Ectodermal cell (in vitro differentiated cells): ENCODE measurements around the gene VAV3.

ENCODE experiments used
- H3K27ac ChIP-seq: 2 replicates; pipeline ENCODE4 v1.7.0; 2013; ENCODE audit warnings: mild to moderate bottlenecking, low read depth, low read length; ENCODE audit not compliant: insufficient read depth, poor library complexity, severe bottlenecking
- H3K27me3 ChIP-seq: 2 replicates; pipeline ENCODE4 v1.7.0; 2013; ENCODE audit warnings: mild to moderate bottlenecking, low read length; ENCODE audit not compliant: insufficient read depth, control insufficient read depth, poor library complexity, severe bottlenecking
- H3K36me3 ChIP-seq: one replicate; pipeline ENCODE4 v1.7.0; 2013; ENCODE audit warnings: low read length; ENCODE audit not compliant: control insufficient read depth, insufficient read depth
- H3K4me1 ChIP-seq: one replicate; pipeline ENCODE4 v1.7.0; 2013; ENCODE audit warnings: low read length; ENCODE audit not compliant: control insufficient read depth, insufficient read depth
- H3K4me3 ChIP-seq: 2 replicates; pipeline ENCODE4 v1.7.0; 2013; ENCODE audit warnings: low read depth, low read length, control low read depth; ENCODE audit not compliant: insufficient read depth
- H3K9me3 ChIP-seq: 2 replicates; pipeline ENCODE4 v1.7.0; 2013; ENCODE audit warnings: mild to moderate bottlenecking, low read length, moderate library complexity; ENCODE audit not compliant: control insufficient read depth
- WGBS, 2 experiments: methylation state at CpG; one replicate each; pipeline ENCODE4 v1.1.7; 2013; ENCODE audit warnings: missing lambda C conversion rate in 2 of 2; 5-methylcytosine and 5-hydroxymethylcytosine counted together

The VAV3 gene

DNA sequence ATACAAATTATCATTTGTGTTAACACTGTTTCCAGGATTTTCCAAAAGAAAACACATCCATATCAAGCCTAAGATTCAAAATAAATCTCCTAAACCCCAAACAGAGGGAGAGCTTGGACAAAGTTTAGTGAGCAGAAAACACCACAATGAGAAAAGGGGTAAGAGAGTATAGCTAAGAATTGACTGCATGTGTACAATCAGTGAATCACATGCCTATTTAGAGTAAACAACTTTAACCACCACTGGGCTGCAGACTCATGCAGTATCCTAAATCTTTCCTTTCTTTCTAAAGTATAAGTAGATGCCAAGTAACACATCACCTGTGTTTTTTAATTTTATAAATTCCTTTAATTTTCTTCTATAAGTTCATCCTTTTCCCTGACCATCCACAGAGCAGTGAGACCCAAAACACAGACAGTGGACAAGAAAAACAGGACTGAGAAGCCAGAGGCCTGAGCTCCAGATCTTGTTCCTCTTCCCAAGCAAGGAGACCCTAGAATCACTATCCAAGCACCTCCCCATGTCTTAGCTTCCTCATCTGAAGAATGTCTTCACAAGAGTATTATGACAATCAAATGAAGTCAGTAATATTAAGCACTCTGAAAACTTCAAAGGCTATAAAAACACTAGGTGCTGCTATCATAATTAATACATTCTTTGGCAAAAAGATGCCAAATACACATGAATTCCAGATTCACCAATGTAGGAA, 93.1 kb downstream of the VAV3 start:
- H3K4me3 ChIP-seq: no peak overlapping the region
- H3K9me3 ChIP-seq: no peaks in the 10 kb centered on the region
- H3K36me3 ChIP-seq: no peaks in the 10 kb centered on the region
- H3K27ac ChIP-seq: no peak overlapping the region
- H3K4me1 ChIP-seq: peaks cover 6% of the 10 kb centered on the region
- H3K27me3 ChIP-seq: peaks cover 6% of the 10 kb centered on the region

DNA sequence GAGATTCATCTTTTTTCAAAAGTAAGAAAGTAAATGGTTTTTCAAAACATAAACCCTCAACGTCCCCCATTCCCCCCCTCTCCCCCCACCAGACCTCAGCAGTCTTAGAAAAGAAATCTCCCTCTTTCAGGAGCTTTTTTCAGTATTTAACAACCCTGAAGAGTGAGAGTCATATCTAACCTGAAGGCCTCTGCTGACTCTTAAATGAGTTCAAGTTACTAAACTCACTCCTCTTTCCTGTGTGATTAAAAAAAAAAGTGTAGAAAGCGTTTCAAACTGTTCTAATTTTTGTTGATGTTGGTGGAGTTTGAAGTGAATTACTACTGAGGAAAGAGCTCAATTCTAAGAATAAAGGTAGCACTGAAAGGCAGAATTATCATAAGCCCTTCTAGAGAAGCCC, 93.7 kb downstream of the VAV3 start:
- Histone ChIP-seq H3K9me3 (no peaks in the 10 kb centered on the region), H3K36me3 (no peaks in the 10 kb centered on the region), H3K27ac (no peak overlapping the region), H3K27me3 (peaks cover 6% of the 10 kb centered on the region), H3K4me1 (peaks cover 6% of the 10 kb centered on the region), H3K4me3 (no peak overlapping the region)
- 79 to 81% methylated on average over 2 of the region's 2 CpGs for WGBS, 2 experiments

DNA sequence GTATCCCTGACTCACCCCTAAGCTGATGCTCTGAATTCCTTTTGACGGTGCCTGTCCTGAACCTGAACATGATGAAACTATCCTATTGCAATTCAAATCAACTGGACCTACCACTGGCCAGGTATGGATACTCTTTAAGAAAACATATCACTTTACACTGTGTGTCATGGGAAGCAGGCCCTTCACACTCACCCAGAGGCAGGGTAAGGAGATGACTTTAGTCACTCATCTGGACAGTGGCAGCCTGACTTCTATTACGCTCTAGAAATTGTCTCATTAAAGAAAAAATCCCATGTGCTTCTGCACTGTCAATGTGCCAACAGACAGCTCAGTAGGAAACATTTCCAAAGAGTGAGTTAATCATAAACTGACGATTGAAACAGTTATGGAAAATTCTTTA, 94.3 kb downstream of the VAV3 start:
- Histone ChIP-seq H3K4me1 (peaks cover 6% of the 10 kb centered on the region), H3K27me3 (peaks cover 7% of the 10 kb centered on the region), H3K4me3 (no peak overlapping the region), H3K27ac (no peak overlapping the region), H3K9me3 (no peaks in the 10 kb centered on the region), H3K36me3 (no peaks in the 10 kb centered on the region)
- WGBS, 2 experiments: 93 to 95% methylated on average over 3 of the region's 3 CpGs

DNA sequence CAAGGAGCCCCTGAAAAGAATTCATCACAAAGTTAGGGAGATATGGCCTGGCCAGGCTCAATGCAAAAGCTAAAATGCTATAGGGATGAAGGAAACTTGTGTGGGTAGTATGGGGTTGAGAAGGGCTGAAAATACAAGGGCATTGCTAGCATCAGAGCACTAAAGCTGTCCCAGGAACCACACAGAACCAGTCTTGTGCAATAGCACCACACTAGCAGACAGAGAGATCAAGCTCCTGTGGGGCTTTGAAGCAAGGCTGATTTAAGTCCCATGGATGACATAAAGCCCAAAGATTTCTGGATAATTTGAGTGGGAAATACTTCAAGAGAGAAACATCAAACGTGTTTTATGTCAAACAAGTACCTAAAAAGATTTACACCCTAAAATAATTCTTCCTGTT, 97.1 kb downstream of the VAV3 start:
- Histone ChIP-seq H3K9me3 (no peaks in the 10 kb centered on the region), H3K4me1 (peaks cover 6% of the 10 kb centered on the region), H3K36me3 (no peaks in the 10 kb centered on the region), H3K27me3 (peaks cover 16% of the 10 kb centered on the region), H3K27ac (no peak overlapping the region), H3K4me3 (no peak overlapping the region)
- no CpG with 5 or more reads among the region's 1 CpG for WGBS, 2 experiments

- H3K27ac ChIP-seq: no peak overlapping the region
- H3K9me3 ChIP-seq: no peaks in the 10 kb centered on the region
- WGBS, 2 experiments: 0% methylated on average over 2 of the region's 2 CpGs
- H3K27me3 ChIP-seq: peaks cover 16% of the 10 kb centered on the region
- H3K36me3 ChIP-seq: no peaks in the 10 kb centered on the region
- H3K4me3 ChIP-seq: no peak overlapping the region
- H3K4me1 ChIP-seq: peaks cover 6% of the 10 kb centered on the region
Measured at GRCh38 chr1:107867422-107867821, 97.6 kb downstream of the VAV3 start.

DNA sequence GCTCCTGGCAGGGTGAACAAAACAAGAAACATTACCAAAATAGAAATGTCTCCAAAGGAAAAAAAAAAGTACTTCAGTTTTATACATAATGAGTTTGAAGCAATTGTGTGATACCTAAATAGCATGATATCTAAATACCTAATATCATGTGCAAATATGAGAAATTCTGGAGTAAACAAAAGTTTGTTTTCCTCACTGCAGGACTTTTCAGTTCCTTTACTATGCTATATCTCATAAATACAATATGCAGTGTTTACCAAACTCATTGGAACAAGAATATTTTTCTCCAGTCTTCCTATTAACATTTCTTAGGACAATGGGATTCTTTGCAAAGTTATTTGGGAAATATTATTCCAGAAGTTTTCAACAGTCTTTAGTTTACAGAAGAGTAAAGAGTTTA, 98.1 kb downstream of the VAV3 start:
- H3K4me3 ChIP-seq: no peak overlapping the region
- no peaks in the 10 kb centered on the region for H3K36me3 ChIP-seq
- peaks cover 16% of the 10 kb centered on the region for H3K27me3 ChIP-seq
- H3K4me1 ChIP-seq: peaks cover 6% of the 10 kb centered on the region
- no peak overlapping the region for H3K27ac ChIP-seq
- H3K9me3 ChIP-seq: no peaks in the 10 kb centered on the region

- no peaks in the 10 kb centered on the region for H3K9me3 ChIP-seq
- H3K4me1 ChIP-seq: peaks cover 6% of the 10 kb centered on the region
- 90% methylated on average over 1 of the region's 1 CpG; no CpG with 5 or more reads in 1 of the 2 experiments for WGBS, 2 experiments
- H3K36me3 ChIP-seq: no peaks in the 10 kb centered on the region
- peaks cover 16% of the 10 kb centered on the region for H3K27me3 ChIP-seq
- H3K4me3 ChIP-seq: no peak overlapping the region
- H3K27ac ChIP-seq: no peak overlapping the region
Measured at GRCh38 chr1:107865627-107866026, 99.4 kb downstream of the VAV3 start.

DNA sequence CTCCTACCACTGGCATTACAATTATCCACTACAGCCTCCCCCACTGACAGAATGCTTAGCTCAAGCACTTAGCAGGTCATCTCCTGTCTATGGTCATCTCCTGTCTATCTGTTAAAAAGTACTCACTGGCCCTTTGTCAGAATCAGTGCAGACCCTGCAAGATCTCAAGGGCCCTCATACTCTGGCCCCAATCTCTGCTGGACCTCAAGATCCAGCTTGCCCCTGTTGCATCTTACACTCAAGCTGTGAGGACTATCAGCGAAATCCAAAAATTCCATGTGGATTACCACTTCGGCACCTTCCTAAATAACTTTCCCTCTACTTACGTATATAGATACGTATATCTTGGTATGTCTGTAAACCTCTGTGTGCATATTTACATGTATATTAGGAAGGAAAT, 101.6 kb downstream of the VAV3 start:
- Histone ChIP-seq H3K4me3 (no peak overlapping the region), H3K36me3 (no peaks in the 10 kb centered on the region), H3K27ac (no peak overlapping the region), H3K9me3 (no peaks in the 10 kb centered on the region), H3K27me3 (peaks cover 12% of the 10 kb centered on the region), H3K4me1 (peaks cover 6% of the 10 kb centered on the region)
- WGBS, 2 experiments: 85 to 98% methylated on average over 2 to 4 of the region's 4 CpGs

DNA sequence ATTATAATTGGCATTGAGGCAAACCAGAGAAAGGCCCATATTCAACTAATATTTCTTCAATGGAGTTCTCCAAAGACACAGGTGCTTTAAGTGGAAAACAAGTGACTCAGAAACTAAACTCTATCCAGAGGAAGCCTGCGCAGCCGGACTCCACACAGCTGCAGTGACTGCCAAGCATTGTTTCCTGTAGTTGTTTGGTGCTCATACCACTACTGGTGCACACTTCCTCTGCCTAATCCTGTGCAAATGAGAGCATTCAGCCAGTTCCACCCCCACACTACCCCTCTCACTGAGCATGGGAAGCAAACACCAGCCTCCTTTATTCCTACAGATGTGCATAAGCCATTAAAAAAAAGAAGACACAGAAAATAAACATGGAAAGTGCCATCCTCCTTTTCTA, 102.9 kb downstream of the VAV3 start:
- Histone ChIP-seq H3K4me1 (no peaks in the 10 kb centered on the region), H3K36me3 (no peaks in the 10 kb centered on the region), H3K27ac (no peak overlapping the region), H3K9me3 (no peaks in the 10 kb centered on the region), H3K27me3 (peaks cover 10% of the 10 kb centered on the region), H3K4me3 (no peak overlapping the region)
- 95 to 98% methylated on average over 2 of the region's 2 CpGs for WGBS, 2 experiments

DNA sequence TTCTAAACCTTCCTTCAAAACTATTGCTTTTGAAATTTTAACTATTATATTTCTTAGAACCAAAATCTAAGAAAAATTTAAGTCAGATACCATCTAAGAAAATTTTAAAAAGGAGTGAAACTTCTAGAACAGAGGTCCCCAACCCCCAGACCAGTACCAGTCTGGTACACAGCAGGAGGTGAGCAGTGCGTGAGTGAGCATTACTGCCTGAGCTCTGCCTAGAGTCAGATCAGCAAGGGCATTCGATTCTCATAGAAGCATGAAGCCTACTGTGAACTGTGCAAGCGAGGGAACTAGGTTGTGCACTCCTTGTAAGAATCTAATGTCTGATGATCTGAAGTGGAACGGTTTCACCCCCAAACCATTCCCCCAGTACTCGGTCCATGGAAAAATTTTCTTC, 106.7 kb downstream of the VAV3 start:
- Histone ChIP-seq H3K27ac (no peak overlapping the region), H3K4me3 (no peak overlapping the region), H3K9me3 (no peaks in the 10 kb centered on the region), H3K27me3 (no peaks in the 10 kb centered on the region), H3K4me1 (no peaks in the 10 kb centered on the region), H3K36me3 (no peaks in the 10 kb centered on the region)
- 85 to 93% methylated on average over 5 of the region's 5 CpGs for WGBS, 2 experiments

DNA sequence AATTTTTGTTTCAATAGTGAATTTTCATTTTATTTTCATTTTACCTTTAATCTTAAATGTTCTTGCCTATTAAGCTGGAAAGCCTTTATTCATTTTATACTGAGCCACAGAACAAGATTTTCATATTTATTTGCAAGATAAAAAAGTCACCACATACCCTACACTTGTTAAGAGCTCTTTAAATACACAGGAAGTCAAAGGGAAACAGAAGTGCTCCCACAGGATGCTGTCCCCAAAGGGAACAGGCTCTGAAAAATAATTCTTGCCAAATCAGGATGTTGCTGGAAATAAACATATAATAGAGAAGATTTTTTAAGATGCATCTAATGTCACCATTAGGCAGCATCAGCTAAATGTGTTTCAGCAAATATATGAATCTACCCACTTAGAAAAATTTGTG, 113.6 kb downstream of the VAV3 start:
- Histone ChIP-seq H3K4me1 (no peaks in the 10 kb centered on the region), H3K27ac (no peak overlapping the region), H3K36me3 (no peaks in the 10 kb centered on the region), H3K9me3 (no peaks in the 10 kb centered on the region), H3K27me3 (no peaks in the 10 kb centered on the region), H3K4me3 (no peak overlapping the region)
